HEK293 (cell line): ENCODE data around the gene GJC3.

ENCODE experiments used
- CTCF ChIA-PET: fragments of 350-600 bp; formaldehyde crosslinking; extraction: SDS; loops from one replicate; lab custom pipeline; 2021; ENCODE audit warnings: antibody characterized with exemption; lab: Yijun Ruan, JAX
- POLR2A ChIA-PET: fragments of 300-600 bp; formaldehyde crosslinking; extraction: SDS; loops from one replicate; lab custom pipeline; 2020; ENCODE audit warnings: antibody characterized with exemption, inconsistent platforms; lab: Yijun Ruan, JAX
- H3K27ac ChIP-seq: fragments of 200-500 bp; sonication (Bioruptor generic); 2 replicates; pipeline ENCODE4 v1.5.1; 2014; ENCODE audit warnings: low read depth, low read length, control low read depth, inconsistent platforms; ENCODE audit errors: extremely low read depth
- H3K36me3 ChIP-seq, 2 experiments: fragments of 200-500 bp in 1 of 2; sonication (Bioruptor generic) in 1 of 2; 1 replicate in 1 of 2; 2 replicates in 1 of 2; pipeline ENCODE4 v1.5.1; 2014 to 2017; ENCODE audit warnings: inconsistent platforms in 2 of 2, low read length in 2 of 2; ENCODE audit not compliant: control insufficient read depth in 2 of 2, insufficient read depth in 1 of 2
- H3K4me1 ChIP-seq: fragments of 200-500 bp; sonication (Bioruptor generic); 2 replicates; pipeline ENCODE4 v1.5.1; 2014; ENCODE audit warnings: mild to moderate bottlenecking, low read length, inconsistent platforms; ENCODE audit not compliant: control insufficient read depth, insufficient read depth
- H3K4me3 ChIP-seq: 2 replicates; pipeline ENCODE4 v1.5.1; 2011; ENCODE audit warnings: low read depth, mild to moderate bottlenecking, control low read depth, low read length, moderate library complexity
- H3K9me3 ChIP-seq: fragments of 200-500 bp; sonication (Bioruptor generic); 2 replicates; pipeline ENCODE4 v1.5.1; 2014; ENCODE audit warnings: low read depth, low read length, inconsistent platforms; ENCODE audit not compliant: control insufficient read depth, insufficient read depth
- REST ChIP-seq: fragments of 450-650 bp; formaldehyde crosslinking; IDR thresholded peaks from 2 replicates; pipeline ENCODE4 v1.5.1; 2016; ENCODE audit warnings: missing biosample characterization, missing genetic modification characterization
- SP3 ChIP-seq: fragments of 450-650 bp; formaldehyde crosslinking; IDR thresholded peaks from 2 replicates; pipeline ENCODE4 v1.5.1; 2016; ENCODE audit warnings: missing biosample characterization, missing genetic modification characterization
- SP7 ChIP-seq: fragments of 450-650 bp; formaldehyde crosslinking; IDR thresholded peaks from 2 replicates; pipeline ENCODE4 v1.5.1; 2016; ENCODE audit warnings: missing biosample characterization, missing genetic modification characterization
- ZBTB17 ChIP-seq: fragments of 450-650 bp; formaldehyde crosslinking; IDR thresholded peaks from 2 replicates; pipeline ENCODE4 v1.5.1; 2016; ENCODE audit warnings: missing biosample characterization, missing genetic modification characterization
- ZNF37A ChIP-seq: fragments of 450-650 bp; IDR thresholded peaks from 2 replicates; pipeline ENCODE4 v1.5.1; 2018; ENCODE audit warnings: missing biosample characterization, missing genetic modification characterization
- ZNF404 ChIP-seq: fragments of 450-650 bp; formaldehyde crosslinking; IDR thresholded peaks from 2 replicates; pipeline ENCODE4 v1.5.1; 2017; ENCODE audit warnings: missing biosample characterization, missing genetic modification characterization
- ZNF449 ChIP-seq: fragments of 450-650 bp; formaldehyde crosslinking; IDR thresholded peaks from 2 replicates; pipeline ENCODE4 v1.5.1; 2017; ENCODE audit warnings: missing biosample characterization, mild to moderate bottlenecking, missing genetic modification characterization, moderate library complexity
- ZNF518A ChIP-seq: fragments of 450-650 bp; formaldehyde crosslinking; conservative IDR thresholded peaks from 2 replicates; pipeline ENCODE4 v1.5.1; 2016; ENCODE audit warnings: low read depth, missing biosample characterization, missing genetic modification characterization
- ZNF610 ChIP-seq: fragments of 450-650 bp; formaldehyde crosslinking; IDR thresholded peaks from 2 replicates; pipeline ENCODE4 v1.5.1; 2016; ENCODE audit warnings: missing biosample characterization, missing genetic modification characterization, borderline replicate concordance
- ZNF623 ChIP-seq: fragments of 450-650 bp; formaldehyde crosslinking; IDR thresholded peaks from 2 replicates; pipeline ENCODE4 v1.5.1; 2016; ENCODE audit warnings: missing biosample characterization, missing genetic modification characterization
- ZNF76 ChIP-seq: fragments of 450-650 bp; formaldehyde crosslinking; IDR thresholded peaks from 2 replicates; pipeline ENCODE4; 2016; ENCODE audit warnings: low read depth, missing biosample characterization, missing genetic modification characterization, borderline replicate concordance
- ZNF776 ChIP-seq: fragments of 450-650 bp; formaldehyde crosslinking; IDR thresholded peaks from 2 replicates; pipeline ENCODE4 v1.5.0; 2017; ENCODE audit warnings: missing biosample characterization, missing genetic modification characterization, borderline replicate concordance

GJC3 gene

GRCh38 chr7:99920149-99920548 lies 9.3 kb downstream of the GJC3 start (continued):
- peak; percentile 82 for TF ChIP-seq REST (tag by site-specific recombination)

- POLR2A ChIA-PET: interaction anchor here (0.5 to 2.9 kb wide), 10 partner anchors 10 to 420 kb away, joined by 3 to 12 read pairs (median 4); partner anchors contain the start of genes AP4M1, GJC3, MCM7 and ZKSCAN1
- Histone ChIP-seq H3K27ac (peak overlapping the region; percentile 79), H3K4me1 (0 out of 2 replicates have a peak, but pooled peaks cover 2% of the 10 kb centered on the region), H3K4me3 (peak overlapping the region; percentile 79), H3K9me3 (no peaks in the 10 kb centered on the region), H3K36me3 (peaks cover 5 to 17% of the 10 kb centered on the region in 2 experiments)
- 0 out of 2 replicates have a peak, but pooled peaks have one; percentile 24 for TF ChIP-seq ZNF404
- TF ChIP-seq SP3 (tag by site-specific recombination): 0 out of 2 replicates have a peak, but pooled peaks have one; percentile 3
- 0 out of 2 replicates have a peak, but pooled peaks have one; percentile 4 for TF ChIP-seq SP7 (tag by site-specific recombination)
- TF ChIP-seq ZNF776: no peak
- no peak for TF ChIP-seq ZNF449 (tag by site-specific recombination)
- TF ChIP-seq ZNF518A (tag by site-specific recombination): peak; percentile 91
- TF ChIP-seq ZNF37A: no peak
- no peak for TF ChIP-seq ZNF623
- 0 out of 2 replicates have a peak, but pooled peaks have one; percentile 0 for TF ChIP-seq ZNF610
- TF ChIP-seq ZBTB17 (tag by site-specific recombination): peak; percentile 8; the same call in 1 of the 2 replicates
- TF ChIP-seq ZNF76 (tag by site-specific recombination): peak; percentile 50; the same call in 1 of the 2 replicates
- CTCF ChIA-PET: interaction anchor here (0.6 to 2.3 kb wide), 6 partner anchors 8 to 132 kb away, joined by 3 to 6 read pairs (median 4); no protein-coding TSS in a partner anchor
Observed at GRCh38 chr7:99919814-99920112, 9.7 kb downstream of the GJC3 start.
